GM12891 (cell line): ENCODE results near the gene PAPSS2.
"Not testable (repeated sequence)": the region's sequence is repeated elsewhere in the genome, so short reads cannot be mapped to it uniquely, and the experiment has no call there.

ENCODE experiments used
- DNase-seq: peaks from one replicate; pipeline ENCODE4 v3.0.0; 2011; ENCODE audit warnings: low spot score; ENCODE audit not compliant: insufficient read length
- FAIRE-seq: peaks from 2 replicates; lab custom pipeline; 2011; peaks lifted over from hg19 to GRCh38; lab: Jason Lieb, UNC
- PAX5 ChIP-seq: IDR thresholded peaks from 2 replicates; pipeline ENCODE4 v1.6.1; 2011; ENCODE audit warnings: low read length, moderate library complexity, mild to moderate bottlenecking; ENCODE audit not compliant: insufficient read depth, severe bottlenecking
- POLR2A ChIP-seq: IDR thresholded peaks from 2 replicates; pipeline ENCODE4 v1.6.1; 2011; ENCODE audit warnings: low read depth, low read length, control low read depth
- POLR2AphosphoS5 ChIP-seq: IDR thresholded peaks from 2 replicates; pipeline ENCODE4 v1.6.1; 2011; ENCODE audit warnings: low read depth, low read length, control low read depth
- POU2F2 ChIP-seq: IDR thresholded peaks from 2 replicates; pipeline ENCODE4 v1.6.1; 2011; ENCODE audit warnings: low read depth, mild to moderate bottlenecking, control low read depth, low read length, moderate library complexity
- SPI1 ChIP-seq: IDR thresholded peaks from 2 replicates; pipeline ENCODE4 v1.6.1; 2011; ENCODE audit warnings: low read depth, low read length, control low read depth
- TAF1 ChIP-seq: IDR thresholded peaks from 2 replicates; pipeline ENCODE4 v1.6.1; 2011; ENCODE audit warnings: low read depth, low read length, control low read depth

Gene PAPSS2

DNA sequence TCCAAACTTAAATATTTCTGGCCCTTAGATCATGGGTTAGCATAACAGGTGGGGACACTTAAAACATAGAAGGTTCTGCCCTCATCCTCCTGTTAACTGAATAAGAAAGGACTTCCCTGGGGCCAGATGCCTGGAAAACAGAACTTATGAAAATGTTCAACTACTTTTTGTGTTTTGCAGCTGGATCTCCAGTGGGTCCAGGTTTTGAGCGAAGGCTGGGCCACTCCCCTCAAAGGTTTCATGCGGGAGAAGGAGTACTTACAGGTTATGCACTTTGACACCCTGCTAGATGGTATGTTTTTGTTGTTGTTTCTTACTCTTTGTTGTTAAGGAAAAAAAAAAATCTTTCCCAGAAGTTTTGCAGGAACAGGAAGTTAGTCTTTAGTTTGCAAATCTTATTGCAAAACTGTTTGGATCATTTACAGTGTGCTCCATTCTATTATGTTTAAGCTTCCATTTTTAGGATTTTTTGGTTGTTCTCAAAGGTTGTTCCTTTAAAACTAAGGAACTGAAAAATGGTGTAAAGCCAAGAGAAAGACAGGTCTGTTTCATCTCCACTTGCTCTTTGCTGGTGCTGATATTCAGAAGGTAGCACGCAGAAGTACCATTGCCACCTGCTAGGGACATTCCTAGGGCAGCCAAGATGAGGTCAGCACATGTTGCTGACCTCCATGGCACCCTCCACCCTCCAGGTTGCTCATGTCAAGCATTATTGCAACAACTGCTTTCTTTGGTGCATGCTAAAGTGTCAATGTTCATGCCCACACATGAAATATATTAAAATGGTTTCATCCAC, 56.1 kb downstream of the PAPSS2 start:
- DNase-seq = no peak
- peak; percentile 51 for FAIRE-seq
- TF ChIP-seq POLR2AphosphoS5 = no peak
- no peak for TF ChIP-seq PAX5
- no peak for TF ChIP-seq TAF1
- TF ChIP-seq SPI1 = no peak
- TF ChIP-seq POU2F2 = no peak
- TF ChIP-seq POLR2A = no peak

DNA sequence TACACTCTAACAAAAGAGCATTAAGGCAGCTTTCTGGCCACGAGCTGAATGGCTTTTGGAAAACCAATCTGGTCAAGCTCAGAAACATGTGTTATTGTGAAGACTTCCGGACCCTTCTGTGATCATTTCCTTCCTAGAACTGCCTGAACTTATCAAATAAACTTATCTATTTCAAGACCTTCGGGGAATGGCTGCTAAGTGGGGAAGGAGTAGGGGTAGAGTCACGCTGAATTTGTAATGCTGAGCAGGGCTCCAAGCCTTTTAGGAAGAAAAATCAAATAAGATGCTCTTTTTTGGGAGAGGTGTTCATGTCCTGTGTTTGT, 56.6 kb downstream of the PAPSS2 start:
- FAIRE-seq (no peak), DNase-seq (no peak)
- TF ChIP-seq POU2F2 (no peak), POLR2AphosphoS5 (no peak), TAF1 (no peak), SPI1 (no peak), PAX5 (no peak), POLR2A (no peak)

DNA sequence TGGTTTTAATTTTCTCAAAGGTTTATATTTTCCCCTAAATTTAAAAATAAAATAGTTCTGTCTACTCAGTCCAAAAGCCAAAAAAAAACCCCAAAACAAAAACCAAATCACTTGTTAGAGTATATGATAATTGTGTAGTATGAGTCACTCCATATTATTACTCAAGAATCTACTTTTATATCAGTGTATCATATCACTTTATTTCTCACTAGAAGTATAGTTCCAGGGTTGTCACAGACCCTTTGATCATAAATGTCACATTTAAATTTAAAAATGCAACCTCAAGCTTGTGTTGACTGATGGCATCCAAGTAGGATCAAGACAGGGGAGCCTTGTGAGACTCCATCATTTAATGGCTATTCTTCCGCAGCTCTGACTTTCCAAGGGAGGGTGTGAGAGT, 61.0 kb downstream of the PAPSS2 start:
- TF ChIP-seq PAX5 (no peak), TAF1 (no peak), SPI1 (no peak), POLR2AphosphoS5 (no peak), POLR2A (no peak), POU2F2 (no peak)
- DNase-seq (no peak), FAIRE-seq (no peak)

DNA sequence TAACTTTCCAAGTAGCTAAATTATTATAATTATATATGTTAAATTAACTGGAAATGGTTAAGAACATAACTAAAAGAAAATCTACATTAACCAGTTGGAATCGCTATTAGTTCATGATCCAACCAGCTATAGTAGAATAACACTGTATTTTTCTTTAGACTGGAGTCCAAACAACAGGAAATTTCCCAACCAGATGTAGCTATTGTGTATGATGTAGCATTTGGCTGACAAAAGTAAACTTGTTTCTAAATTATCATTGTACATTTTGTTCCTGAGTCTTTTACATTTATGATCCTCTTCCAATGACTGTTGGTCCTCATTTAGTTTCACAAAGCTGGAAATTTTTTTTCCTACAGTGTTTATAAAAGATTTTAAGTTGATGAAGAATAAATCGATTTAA, 62.1 kb downstream of the PAPSS2 start:
- no peak for DNase-seq
- no peak for TF ChIP-seq TAF1
- no peak for TF ChIP-seq SPI1
- TF ChIP-seq PAX5 = no peak
- TF ChIP-seq POLR2AphosphoS5 = no peak
- TF ChIP-seq POU2F2 = no peak
- no peak for TF ChIP-seq POLR2A
- no peak for FAIRE-seq

DNA sequence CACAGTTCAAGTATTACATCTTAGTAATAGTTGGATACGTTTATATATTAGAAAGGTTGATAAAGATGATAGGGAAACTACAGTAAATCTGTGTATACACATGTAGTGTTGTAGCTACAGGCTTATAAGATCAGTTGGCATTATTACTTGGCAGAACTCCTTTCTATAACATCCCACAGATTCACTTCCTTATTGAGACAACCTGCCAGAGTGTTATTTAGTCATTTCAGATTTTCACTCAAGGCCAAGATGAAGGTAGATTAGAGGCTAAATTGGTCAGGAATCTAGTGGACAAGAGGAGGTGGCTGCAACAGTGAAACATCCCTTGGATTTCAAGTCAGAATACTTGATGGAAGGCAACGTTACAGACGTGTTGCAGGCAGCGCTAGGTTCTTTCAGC, 63.0 kb downstream of the PAPSS2 start:
- FAIRE-seq (no peak), DNase-seq (no peak)
- TF ChIP-seq TAF1 (no peak), SPI1 (peak; percentile 69)

DNA sequence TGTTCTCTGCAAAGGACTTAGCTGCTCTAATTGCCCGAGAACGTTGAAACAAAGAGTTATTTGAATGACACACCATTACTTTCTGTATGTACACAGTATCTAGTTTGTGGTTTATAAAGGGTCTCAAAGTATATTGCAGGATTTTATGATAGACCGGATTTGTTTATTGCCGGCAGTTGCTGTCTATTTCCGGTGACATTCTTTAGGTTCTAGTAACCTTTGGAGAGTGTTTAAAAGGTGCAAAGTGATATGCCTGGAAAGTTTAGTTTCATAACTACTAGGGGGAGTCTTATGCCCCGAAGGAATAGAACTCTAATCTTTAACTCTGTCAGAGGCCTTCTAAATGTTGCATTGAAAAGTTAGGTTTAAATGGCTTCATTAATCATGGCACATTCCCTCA, 63.8 kb downstream of the PAPSS2 start:
- no peak for TF ChIP-seq POLR2A
- no peak for TF ChIP-seq TAF1
- TF ChIP-seq PAX5 = no peak
- no peak for TF ChIP-seq POLR2AphosphoS5
- no peak for TF ChIP-seq POU2F2
- TF ChIP-seq SPI1 = no peak

DNA sequence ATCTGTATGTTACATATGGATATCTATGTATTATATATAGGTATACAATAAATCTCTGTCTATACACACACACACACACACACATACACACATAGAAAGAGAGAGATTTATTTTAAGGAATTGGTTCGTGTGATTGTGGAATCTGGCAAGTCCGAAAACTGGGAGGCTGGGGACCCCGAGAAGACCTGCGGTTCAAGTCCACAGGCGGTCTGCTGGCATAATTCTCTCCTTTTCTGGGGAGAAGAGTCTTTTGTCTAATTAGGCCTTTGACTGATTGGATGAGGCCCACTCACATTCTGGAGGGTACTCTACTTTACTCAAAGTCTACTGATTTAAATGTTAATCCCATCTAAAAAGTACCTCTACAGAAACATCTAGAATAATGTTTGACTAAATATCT, 65.1 kb downstream of the PAPSS2 start:
- FAIRE-seq = no peak
- DNase-seq = no peak
- TF ChIP-seq TAF1 (no peak), POLR2AphosphoS5 (no peak), POLR2A (no peak), SPI1 (no peak), POU2F2 (no peak), PAX5 (no peak)

More for the DNA sequence above, 63.8 kb downstream of the PAPSS2 start:
- FAIRE-seq = peak; percentile 13
- DNase-seq = no peak

DNA sequence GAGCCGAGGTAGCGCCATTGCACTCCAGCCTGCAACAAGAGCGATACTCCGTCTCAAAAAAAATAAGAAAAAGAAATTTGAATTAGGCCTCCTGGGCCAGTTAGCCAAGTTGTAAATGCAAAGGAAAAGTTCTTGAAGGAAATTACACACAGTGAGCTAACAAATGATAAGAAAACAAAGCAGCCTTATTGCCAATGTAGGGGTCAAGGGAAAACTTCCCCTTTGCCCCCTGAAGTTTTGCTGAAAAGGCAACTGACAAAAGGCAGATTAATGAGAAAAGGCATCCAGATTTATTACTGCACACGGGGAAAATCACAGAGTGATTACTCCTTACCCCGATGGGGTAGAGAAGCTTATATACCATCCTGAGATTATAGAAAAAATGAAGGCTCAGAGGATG, 70.3 kb downstream of the PAPSS2 start:
- DNase-seq = no peak
- no peak for FAIRE-seq
- TF ChIP-seq PAX5 (no peak), SPI1 (no peak), POLR2A (no peak), POU2F2 (no peak), TAF1 (no peak)

DNA sequence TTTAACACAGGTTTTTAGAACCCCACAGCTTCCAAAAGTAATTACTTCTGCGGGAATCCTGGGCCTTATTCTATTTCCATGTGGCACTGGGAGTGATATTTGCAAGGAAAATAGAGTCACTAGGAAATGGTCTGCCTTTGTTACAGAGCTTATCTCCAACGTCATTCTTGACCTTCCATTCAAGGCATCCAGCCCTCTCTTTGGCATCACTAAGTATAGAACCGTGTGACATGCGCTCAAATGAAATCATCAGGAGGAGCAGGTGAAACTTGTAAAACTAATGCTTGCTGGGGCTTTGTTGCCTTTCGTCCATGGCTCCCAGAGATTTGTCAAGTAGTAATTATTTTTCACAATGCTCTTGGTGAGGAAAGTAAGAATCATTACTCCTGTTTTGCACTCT, 73.4 kb downstream of the PAPSS2 start:
- FAIRE-seq = no peak
- no peak for TF ChIP-seq SPI1
- no peak for TF ChIP-seq POLR2A
- no peak for TF ChIP-seq PAX5
- no peak for TF ChIP-seq POU2F2
- no peak for DNase-seq

DNA sequence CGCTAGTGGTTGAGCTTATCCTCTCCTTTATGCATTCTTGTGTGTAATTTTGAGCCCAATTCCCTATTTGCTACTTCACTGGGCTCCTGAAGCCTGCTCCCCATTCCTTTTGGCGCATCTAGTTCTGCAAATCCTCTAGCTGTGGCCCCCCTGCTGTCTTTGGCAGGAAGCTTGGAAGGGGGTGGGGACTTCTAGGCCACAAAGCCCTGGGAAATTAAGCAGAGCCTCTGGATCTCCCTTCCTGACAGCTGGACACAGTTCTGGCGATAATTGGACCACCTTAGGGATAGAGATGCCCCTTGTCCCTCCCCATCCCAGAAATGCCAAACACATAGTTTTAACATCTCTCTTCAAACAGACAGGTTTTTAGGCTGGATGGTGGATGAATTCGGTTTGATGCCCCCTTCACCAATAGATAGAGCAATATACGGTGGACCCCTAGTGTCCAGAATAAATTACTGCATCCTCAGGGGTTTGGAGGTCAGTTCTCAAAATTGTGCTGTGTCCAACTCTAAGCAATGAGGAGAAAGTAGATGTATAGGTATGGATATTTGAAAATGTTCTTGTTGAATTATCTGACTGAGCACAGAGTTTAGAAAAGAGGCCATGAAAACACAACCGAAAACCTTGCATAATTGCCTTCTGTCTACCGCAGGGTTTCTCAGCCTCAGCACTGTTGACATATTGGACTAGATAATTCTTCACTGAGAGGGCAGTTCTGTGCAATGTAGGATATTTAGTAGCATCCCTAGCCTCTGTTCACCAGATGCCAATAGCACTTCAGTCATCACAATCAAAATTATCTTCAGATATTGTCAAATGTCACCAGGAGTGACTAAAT, 75.5 kb downstream of the PAPSS2 start:
- FAIRE-seq (peak; percentile 72), DNase-seq (peak; percentile 17)
- TF ChIP-seq POLR2AphosphoS5 (no peak), TAF1 (no peak), POU2F2 (no peak), SPI1 (no peak), PAX5 (no peak), POLR2A (no peak)

DNA sequence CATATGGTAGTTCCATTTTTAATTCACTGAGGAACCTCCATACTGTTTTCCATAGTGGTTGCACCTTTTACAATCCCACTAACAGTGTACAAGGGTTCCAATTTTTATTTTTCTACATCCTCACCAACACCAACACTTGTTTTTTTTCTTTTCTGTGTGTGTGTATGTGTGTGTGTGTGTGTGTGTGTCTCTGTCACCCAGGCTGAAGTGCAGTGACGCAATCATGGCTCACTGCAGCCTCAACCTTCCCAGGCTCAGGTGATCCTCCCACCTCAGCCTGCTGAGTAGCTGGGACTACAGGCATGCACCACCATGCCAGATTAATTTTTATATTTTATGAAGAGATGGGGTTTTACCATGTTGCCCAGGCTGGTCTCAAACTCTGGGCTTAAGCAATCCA, 78.6 kb downstream of the PAPSS2 start:
- not testable (repeated sequence) for DNase-seq, FAIRE-seq
